IMR-90 (cell line): Measurements from ENCODE around the gene LCE1F. TPM values are rescaled to one million over a fixed set of nuclear protein-coding genes. Genes with fewer than 3 reads are reported as not detected.

Experiments
- ATAC-seq: fragments of 200-7000 bp; cut with Tn5 transposase; 2 replicates; pipeline ENCODE4 v1.9.1; 2020; ENCODE audit warnings: low read depth, mild to moderate bottlenecking, moderate library complexity
- BruUV-seq: library from RNA; stranded (reverse); fragments of 400-500 nt; replicated peaks from 2 replicates; lab custom pipeline; 2021; lab: Mats Ljungman, UMichigan
- CTCF ChIA-PET: fragments of 300-600 bp; formaldehyde crosslinking; extraction: SDS; loops from one replicate; lab custom pipeline; 2021; ENCODE audit warnings: antibody characterized with exemption; lab: Yijun Ruan, JAX
- POLR2A ChIA-PET: fragments of 300-600 bp; sonication (Branson Sonifier 250); formaldehyde crosslinking; loops from one replicate; lab custom pipeline; 2022; ENCODE audit warnings: antibody characterized with exemption; ENCODE audit not compliant: unreplicated experiment; lab: Charles Lee
- DNase-seq: peaks from one replicate; pipeline ENCODE4 v3.0.0; 2013
- H2AFZ ChIP-seq: replicated peaks from 2 replicates; pipeline ENCODE3; 2013; ENCODE audit warnings: low read length, mild to moderate bottlenecking; ENCODE audit not compliant: poor library complexity
- H2AK5ac ChIP-seq: 2 replicates; pipeline ENCODE4 v1.6.1; 2013; ENCODE audit warnings: low read depth, low read length, inconsistent platforms
- H2AK9ac ChIP-seq: replicated peaks from 2 replicates; pipeline ENCODE3; 2013; ENCODE audit warnings: mild to moderate bottlenecking, low read depth, low read length, moderate library complexity; ENCODE audit not compliant: poor library complexity
- H2BK120ac ChIP-seq: 2 replicates; pipeline ENCODE4 v1.6.1; 2013; ENCODE audit warnings: low read depth, low read length, inconsistent platforms
- H2BK15ac ChIP-seq: 3 replicates; pipeline ENCODE4 v1.6.1; 2013; ENCODE audit warnings: low read depth, low read length, inconsistent platforms
- H2BK20ac ChIP-seq: 2 replicates; pipeline ENCODE4 v1.6.1; 2013; ENCODE audit warnings: low read depth, mild to moderate bottlenecking, inconsistent platforms, low read length, moderate library complexity
- H2BK5ac ChIP-seq: 2 replicates; pipeline ENCODE4 v1.6.1; 2013; ENCODE audit warnings: mild to moderate bottlenecking, low read depth, low read length, inconsistent platforms; ENCODE audit not compliant: poor library complexity, severe bottlenecking
- H3K14ac ChIP-seq: replicated peaks from 2 replicates; pipeline ENCODE4 v1.6.1; 2013; ENCODE audit warnings: low read depth, low read length, inconsistent platforms
- H3K18ac ChIP-seq: 2 replicates; pipeline ENCODE4 v1.6.1; 2013; ENCODE audit warnings: low read depth, low read length, control low read depth
- H3K23ac ChIP-seq: 2 replicates; pipeline ENCODE4 v1.6.1; 2013; ENCODE audit warnings: low read depth, low read length, inconsistent platforms
- H3K27ac ChIP-seq: 2 replicates; pipeline ENCODE4 v1.5.1; 2013; ENCODE audit warnings: mild to moderate bottlenecking, control low read depth, low read length; ENCODE audit not compliant: insufficient read depth
- H3K27me3 ChIP-seq: 2 replicates; pipeline ENCODE4 v1.6.1; 2013; ENCODE audit warnings: low read length; ENCODE audit not compliant: control insufficient read depth, insufficient read depth
- H3K36me3 ChIP-seq: 2 replicates; pipeline ENCODE4 v1.6.1; 2013; ENCODE audit warnings: low read length, mixed read lengths; ENCODE audit not compliant: control insufficient read depth, insufficient read depth
- H3K4ac ChIP-seq: 2 replicates; pipeline ENCODE4 v1.6.1; 2013; ENCODE audit warnings: low read depth, low read length, inconsistent platforms
- H3K4me1 ChIP-seq: 2 replicates; pipeline ENCODE4 v1.6.1; 2013; ENCODE audit warnings: low read length, mixed read lengths; ENCODE audit not compliant: control insufficient read depth, insufficient read depth
- H3K4me2 ChIP-seq: 2 replicates; pipeline ENCODE4 v1.6.1; 2013; ENCODE audit warnings: low read depth, mild to moderate bottlenecking, control low read depth, low read length, moderate library complexity
- H3K4me3 ChIP-seq: 2 replicates; pipeline ENCODE4 v1.5.1; 2013; ENCODE audit warnings: low read depth, mild to moderate bottlenecking, control low read depth, low read length, moderate library complexity; ENCODE audit not compliant: insufficient read depth
- H3K56ac ChIP-seq: 2 replicates; pipeline ENCODE4 v1.6.1; 2013; ENCODE audit warnings: low read length, inconsistent platforms; ENCODE audit not compliant: insufficient read depth; ENCODE audit errors: extremely low read depth
- H3K79me1 ChIP-seq, 2 experiments: 2 replicates each; pipeline ENCODE4 v1.6.1; 2013; ENCODE audit warnings: low read length in 2 of 2, inconsistent platforms in 1 of 2, low read depth in 1 of 2
- H3K9ac ChIP-seq: 2 replicates; pipeline ENCODE4 v1.6.1; 2013; ENCODE audit warnings: low read depth, low read length, control low read depth
- H3K9me1 ChIP-seq: 2 replicates; pipeline ENCODE4 v1.6.1; 2013; ENCODE audit warnings: low read length, inconsistent platforms; ENCODE audit not compliant: insufficient read depth
- H3K9me3 ChIP-seq: 2 replicates; pipeline ENCODE4 v1.6.1; 2013; ENCODE audit warnings: low read length; ENCODE audit not compliant: control insufficient read depth, insufficient read depth
- H4K20me1 ChIP-seq: 2 replicates; pipeline ENCODE4 v1.6.1; 2013; ENCODE audit warnings: low read length, inconsistent platforms; ENCODE audit not compliant: insufficient read depth
- H4K5ac ChIP-seq: 2 replicates; pipeline ENCODE4 v1.6.1; 2013; ENCODE audit warnings: mild to moderate bottlenecking, low read depth, low read length, control low read depth
- H4K8ac ChIP-seq, 2 experiments: 2 replicates each; pipeline ENCODE4 v1.6.1; 2013; ENCODE audit warnings: low read depth in 2 of 2, low read length in 2 of 2, control low read depth in 1 of 2, inconsistent platforms in 1 of 2
- H4K91ac ChIP-seq: 2 replicates; pipeline ENCODE4 v1.6.1; 2013; ENCODE audit warnings: low read depth, low read length, inconsistent platforms; ENCODE audit not compliant: insufficient read depth
- ELK1 ChIP-seq: fragments of 150-350 bp; IDR thresholded peaks from 2 replicates; pipeline ENCODE4 v1.6.1; 2016; ENCODE audit warnings: low read depth, mild to moderate bottlenecking, low read length, moderate library complexity, borderline replicate concordance
- WGBS, 2 experiments: methylation state at CpG; one replicate each; pipeline versions ENCODE4 v1.1.5 to v1.1.7; 2013; ENCODE audit warnings: missing lambda C conversion rate in 2 of 2; ENCODE audit not compliant: insufficient read length in 1 of 2; ENCODE audit errors: extremely low coverage in 2 of 2; 5-methylcytosine and 5-hydroxymethylcytosine counted together
- dilution Hi-C: fragments of 300-500 bp; cut with HindIII; formaldehyde crosslinking; loops from one replicate; pipeline ENCODE4 v1.14.3; 2018; ENCODE audit warnings: low sequenced_read_pairs; ENCODE audit not compliant: unreplicated experiment
- in situ Hi-C: fragments of 300-500 bp; cut with MboI; formaldehyde crosslinking; loops from 3 replicates; pipeline ENCODE4 v1.14.3; 2019; ENCODE audit warnings: low sequenced_read_pairs, inconsistent platforms, mixed read lengths
- intact Hi-C: fragments of 100-400 bp; cut with micrococcal nuclease; formaldehyde crosslinking; loops from 2 replicates; pipeline ENCODE4 v1.10.0; 2022
- polyA plus RNA-seq, 3 experiments: library from polyadenylated mRNA; depleted of rRNA; stranded (reverse); fragments of >200 nt; gene quantifications; 2 replicates each; pipeline ENCODE4 v1.2.3, GENCODE V29; 2012; ENCODE audit warnings: low replicate concordance in 1 of 3
- total RNA-seq: library from RNA; depleted of rRNA; stranded (reverse); fragments of >200 nt; gene quantifications from 2 replicates; pipeline ENCODE4 v1.2.3, GENCODE V29; 2012

Gene LCE1F
- total and polyA plus RNA-seq, 2 of the 4 experiments (the other 2 are of a cell fraction): not detected

- Histone ChIP-seq H2BK120ac (no peak overlapping the region), H3K23ac (no peak overlapping the region), H4K5ac (no peak overlapping the region), H2BK15ac (no peak overlapping the region), H3K9ac (no peak overlapping the region), H3K4me1 (no peaks in the 10 kb centered on the region), H3K4ac (no peak overlapping the region), H4K8ac (no peak overlapping the region), H4K20me1 (no peaks in the 10 kb centered on the region), H2AK5ac (no peak overlapping the region), H4K91ac (no peak overlapping the region), H3K4me2 (no peak overlapping the region), H3K27ac (no peak overlapping the region), H2AK9ac (no peak overlapping the region), H3K36me3 (no peaks in the 10 kb centered on the region), H3K56ac (no peak overlapping the region), H2BK5ac (no peak overlapping the region), H3K14ac (no peak overlapping the region), H3K27me3 (no peaks in the 10 kb centered on the region), H3K9me3 (no peaks in the 10 kb centered on the region), H3K4me3 (no peak overlapping the region), H2AFZ (no peak overlapping the region), H3K79me1 (no peaks in the 10 kb centered on the region), H2BK20ac (no peak overlapping the region), H3K9me1 (no peaks in the 10 kb centered on the region), H3K18ac (no peak overlapping the region)
- intact Hi-C loops: no loop called here
- no CpG with 5 or more reads among the region's 1 CpG for WGBS, 2 experiments
- BruUV-seq: no TSS peak
- in situ Hi-C loops: no loop called here
- POLR2A ChIA-PET: no interaction called here
- CTCF ChIA-PET: no interaction called here
- dilution Hi-C loops: no loop called here
- ATAC-seq (no peak), DNase-seq (no peak)
- TF ChIP-seq ELK1: no peak
Observed at GRCh38 chr1:152770411-152770810, 4.5 kb upstream of the LCE1F start.
